PFSK-1 (cell line): ENCODE results near the gene UNC80.

ENCODE experiments used
- FOXP2 ChIP-seq: optimal IDR thresholded peaks from 2 replicates; pipeline ENCODE3; 2011; ENCODE audit warnings: borderline replicate concordance, control low read depth, inconsistent platforms; ENCODE audit not compliant: insufficient read depth; ENCODE audit errors: extremely low read length, extremely low read depth
- POLR2AphosphoS5 ChIP-seq: IDR thresholded peaks from 2 replicates; pipeline ENCODE4 v1.6.1; 2012; ENCODE audit warnings: low read depth, mild to moderate bottlenecking, control low read depth, low read length, moderate library complexity
- REST ChIP-seq, 2 experiments: IDR thresholded peaks; 2 replicates each; pipeline versions ENCODE4 v1.6.1 to v1.8.0; 2011 to 2012; ENCODE audit warnings: low read depth in 2 of 2, low read length in 2 of 2, control low read depth in 1 of 2, inconsistent platforms in 1 of 2, mild to moderate bottlenecking in 1 of 2, moderate library complexity in 1 of 2; ENCODE audit not compliant: insufficient read depth in 1 of 2
- SIN3A ChIP-seq: IDR thresholded peaks from 2 replicates; pipeline ENCODE4 v1.6.1; 2012; ENCODE audit warnings: mild to moderate bottlenecking, low read length, moderate library complexity, borderline replicate concordance; ENCODE audit not compliant: insufficient read depth
- TAF1 ChIP-seq: IDR thresholded peaks from 2 replicates; pipeline ENCODE4 v1.6.1; 2012; ENCODE audit warnings: low read length, control low read depth, borderline replicate concordance; ENCODE audit not compliant: insufficient read depth

UNC80 gene

GRCh38 chr2:209965723-209966122 lies 194.1 kb downstream of the UNC80 start:
- TF ChIP-seq FOXP2, result no peak
- TF ChIP-seq REST (IDR thresholded peaks at IDR 0.05; ENCODE audit: insufficient read depth in 1 of 2, low read depth in 2 of 2, low read length in 2 of 2), result no peak
- TF ChIP-seq TAF1, result no peak
- no peak for TF ChIP-seq POLR2AphosphoS5
- no peak for TF ChIP-seq SIN3A

DNA sequence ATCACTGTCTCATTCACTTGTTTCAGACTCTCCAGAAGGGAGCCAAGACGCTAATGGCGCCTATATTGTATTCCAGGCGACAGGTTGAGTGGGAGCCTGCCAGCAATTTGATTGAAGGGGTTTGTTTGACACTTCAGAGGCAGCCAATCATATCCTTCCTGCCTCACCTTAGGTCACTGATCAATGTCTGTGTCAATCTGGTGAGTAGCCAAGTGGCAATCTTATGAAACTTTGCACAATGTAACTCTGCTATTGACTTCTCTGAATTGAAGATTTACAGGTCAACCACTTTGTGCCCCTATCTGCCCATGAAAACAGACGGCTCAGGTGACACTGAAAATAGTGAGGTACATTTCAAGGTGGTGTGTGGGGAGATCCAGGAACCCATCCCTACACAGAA lies 198.1 kb downstream of the UNC80 start:
- TF ChIP-seq POLR2AphosphoS5, result no peak
- TF ChIP-seq TAF1, result no peak
- no peak for TF ChIP-seq FOXP2
- no peak for TF ChIP-seq SIN3A
- TF ChIP-seq REST (IDR thresholded peaks at IDR 0.05; ENCODE audit: insufficient read depth in 1 of 2, low read depth in 2 of 2, low read length in 2 of 2), result no peak

GRCh38 chr2:209970271-209970670 lies 198.6 kb downstream of the UNC80 start:
- TF ChIP-seq FOXP2 (no peak), TAF1 (no peak), POLR2AphosphoS5 (no peak), SIN3A (no peak), REST (IDR thresholded peaks at IDR 0.05; ENCODE audit: insufficient read depth in 1 of 2, low read depth in 2 of 2, low read length in 2 of 2) (no peak)

GRCh38 chr2:209970711-209971110 lies 199.1 kb downstream of the UNC80 start:
- TF ChIP-seq TAF1, result no peak
- TF ChIP-seq SIN3A, result no peak
- TF ChIP-seq POLR2AphosphoS5, result no peak
- TF ChIP-seq REST (IDR thresholded peaks at IDR 0.05; ENCODE audit: insufficient read depth in 1 of 2, low read depth in 2 of 2, low read length in 2 of 2), result no peak
- no peak for TF ChIP-seq FOXP2

GRCh38 chr2:209973328-209973727 lies 201.7 kb downstream of the UNC80 start:
- no peak for TF ChIP-seq SIN3A
- no peak for TF ChIP-seq FOXP2
- TF ChIP-seq POLR2AphosphoS5, result no peak
- no peak for TF ChIP-seq REST (IDR thresholded peaks at IDR 0.05; ENCODE audit: insufficient read depth in 1 of 2, low read depth in 2 of 2, low read length in 2 of 2)
- no peak for TF ChIP-seq TAF1
